GM21381 (cell line): ENCODE data around the gene C6orf15.

Source experiments
- ATAC-seq: cut with Tn5 transposase; IDR thresholded peaks from one replicate; pipeline ENCODE4 v1.9.1; 2021; ENCODE audit warnings: mild to moderate bottlenecking, moderate library complexity; ENCODE audit not compliant: unreplicated experiment

C6orf15 gene

GRCh38 chr6:31131595-31131994 is 19.2 kb upstream of the C6orf15 start:
- ATAC-seq, result no peak

GRCh38 chr6:31130751-31131150 is 18.4 kb upstream of the C6orf15 start:
- no peak for ATAC-seq

- ATAC-seq, result no peak
Observed at GRCh38 chr6:31129130-31129529, 16.8 kb upstream of the C6orf15 start.

GRCh38 chr6:31128093-31128676 is 15.8 kb upstream of the C6orf15 start:
- ATAC-seq, result no peak

DNA sequence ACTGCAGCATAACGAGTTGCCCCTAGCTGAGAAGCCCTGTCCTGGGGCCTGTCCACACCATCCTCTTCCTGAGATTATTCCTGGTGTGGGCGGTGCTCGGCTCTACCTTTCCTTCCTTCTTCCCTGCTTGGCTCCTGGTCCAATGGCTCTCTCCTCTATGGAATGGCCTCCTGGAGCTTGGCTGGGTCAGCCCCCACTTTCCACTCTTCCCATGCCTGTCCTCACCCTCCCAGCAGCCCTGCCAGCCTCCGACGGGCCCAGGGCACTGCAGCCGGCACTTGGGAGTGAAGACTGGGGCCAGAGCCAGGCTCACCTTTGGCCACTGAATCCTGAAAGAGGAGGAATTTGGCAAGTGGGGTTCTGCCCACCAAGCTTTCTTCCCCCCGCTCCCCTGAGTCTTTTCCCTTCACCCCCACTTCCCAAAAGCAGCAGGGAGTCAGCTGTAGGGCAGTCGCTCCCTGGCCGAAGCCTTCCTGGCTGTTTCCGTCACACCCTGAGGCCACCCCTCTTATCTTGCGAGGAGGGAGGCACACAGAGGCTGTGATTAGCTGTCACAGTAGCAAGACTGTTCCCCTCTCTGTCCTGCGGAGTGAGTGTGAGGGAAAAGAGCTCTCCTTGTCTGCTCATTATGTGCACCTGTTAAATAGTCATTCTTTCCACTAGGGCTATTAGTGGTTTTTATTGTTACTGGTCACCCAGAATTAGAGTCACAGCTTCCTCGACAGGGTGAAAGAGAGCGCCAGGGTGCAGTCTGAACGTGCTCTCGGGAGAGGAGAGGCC is 14.2 kb upstream of the C6orf15 start:
- no peak for ATAC-seq

GRCh38 chr6:31125586-31126363 is 13.4 kb upstream of the C6orf15 start:
- ATAC-seq, result no peak

DNA sequence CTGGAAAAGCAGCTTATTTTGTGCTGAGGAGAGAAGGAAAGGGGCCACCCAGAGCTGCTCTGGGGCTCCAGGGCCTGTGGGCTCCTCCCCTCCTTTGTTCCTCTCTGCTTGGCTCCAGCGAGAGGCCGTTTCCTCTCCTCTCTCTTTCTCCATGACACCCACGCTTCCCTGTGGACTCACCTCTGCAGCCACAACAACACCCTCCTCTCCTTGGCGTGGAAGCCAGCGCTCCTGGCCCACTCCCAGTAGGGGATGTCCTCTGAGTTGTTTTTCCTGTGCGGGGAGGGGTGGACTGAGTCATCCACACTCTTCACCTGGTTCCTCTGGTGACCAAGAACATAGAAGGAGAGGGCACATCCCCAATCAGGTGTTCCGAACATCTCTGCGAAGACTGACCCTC is 12.8 kb upstream of the C6orf15 start:
- no peak for ATAC-seq

- ATAC-seq, result no peak
Observed at GRCh38 chr6:31122791-31123706, 10.7 kb upstream of the C6orf15 start.

GRCh38 chr6:31121131-31121790 is 8.9 kb upstream of the C6orf15 start:
- no peak for ATAC-seq

DNA sequence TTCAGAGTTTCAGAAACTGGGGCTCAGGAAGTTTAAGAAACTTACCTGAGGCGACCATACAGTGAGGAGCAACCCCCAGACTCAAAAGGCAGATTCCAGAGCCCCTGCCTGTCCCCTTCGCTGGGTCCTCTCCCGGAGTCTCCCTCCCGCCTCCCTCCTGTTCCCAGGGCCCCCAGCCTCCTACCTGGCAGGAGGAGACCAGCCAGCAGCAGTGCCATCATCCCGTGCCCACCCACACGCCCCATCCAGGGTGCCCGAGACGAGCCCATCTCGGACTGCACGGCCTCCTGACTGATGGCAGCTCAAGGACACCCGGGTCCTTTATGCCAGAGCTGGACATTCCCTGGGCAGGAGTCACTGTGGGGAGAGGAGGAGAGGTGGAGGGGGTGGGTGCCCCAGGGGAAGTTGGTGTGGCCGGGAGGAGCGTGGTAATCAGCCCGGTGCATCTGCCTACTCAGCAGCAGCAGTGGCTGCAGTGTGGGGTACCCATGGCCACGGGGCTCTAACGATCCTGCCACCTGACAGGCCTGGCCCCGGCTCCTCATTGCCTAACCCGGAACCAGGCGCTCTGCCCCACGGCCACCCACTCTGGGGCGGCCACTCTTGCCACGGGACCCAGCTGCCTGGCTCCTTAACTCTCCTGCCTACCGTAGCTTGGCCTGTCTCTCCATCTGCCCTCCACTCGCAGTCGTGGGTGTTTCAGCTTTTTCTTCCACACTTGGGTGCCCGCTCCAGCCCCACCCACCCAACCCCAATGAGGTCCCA is 8.0 kb upstream of the C6orf15 start, which contains the start of gene CDSN:
TSS of gene CDSN (minus strand) at position 296 of the 765 bp plus-strand sequence. CDS start at position 269, 27 bp downstream.
- no peak for ATAC-seq

- ATAC-seq, result no peak
Observed at GRCh38 chr6:31118178-31118577, 5.8 kb upstream of the C6orf15 start.

GRCh38 chr6:31116661-31117385 is 4.4 kb upstream of the C6orf15 start:
- ATAC-seq, result no peak

DNA sequence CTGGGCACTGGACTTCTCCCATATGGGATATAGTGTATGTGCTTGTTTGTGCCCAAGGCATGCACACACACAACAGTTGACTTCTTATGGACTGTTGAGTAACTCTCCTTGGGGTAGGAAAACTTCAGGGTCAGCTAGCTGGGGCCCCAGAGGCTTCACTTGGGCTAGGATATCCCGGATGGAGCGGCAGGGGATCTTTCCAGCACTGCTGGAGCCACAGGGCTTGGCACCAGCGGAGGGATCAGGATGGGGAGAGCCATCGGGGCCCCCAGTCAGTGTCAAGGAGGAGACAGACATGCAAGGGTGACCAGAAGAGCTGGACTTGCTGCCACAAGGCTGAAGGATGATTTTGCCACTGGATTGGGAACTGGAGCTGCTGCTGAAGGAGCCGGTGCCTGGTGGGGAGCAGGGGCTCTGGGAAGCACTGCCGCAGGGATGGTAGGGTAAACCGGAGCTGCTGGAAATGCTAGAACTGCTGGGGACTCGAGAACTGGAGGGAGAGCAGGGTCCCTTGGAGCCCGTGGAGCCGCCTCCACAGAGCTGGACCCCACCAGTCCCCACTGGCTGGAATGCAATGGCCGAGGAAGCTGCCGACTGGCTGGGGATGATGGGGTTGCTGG is 3.7 kb upstream of the C6orf15 start:
- ATAC-seq, result no peak

- ATAC-seq, result no peak
Observed at GRCh38 chr6:31114970-31115849, 2.8 kb upstream of the C6orf15 start.

- no peak for ATAC-seq
Observed at GRCh38 chr6:31114541-31114878, 2.1 kb upstream of the C6orf15 start, which contains the start of gene PSORS1C1. PSORS1C1 (plus strand) TSS chr6:31114800; CDS start chr6:31129633, 14,833 bp downstream.

DNA sequence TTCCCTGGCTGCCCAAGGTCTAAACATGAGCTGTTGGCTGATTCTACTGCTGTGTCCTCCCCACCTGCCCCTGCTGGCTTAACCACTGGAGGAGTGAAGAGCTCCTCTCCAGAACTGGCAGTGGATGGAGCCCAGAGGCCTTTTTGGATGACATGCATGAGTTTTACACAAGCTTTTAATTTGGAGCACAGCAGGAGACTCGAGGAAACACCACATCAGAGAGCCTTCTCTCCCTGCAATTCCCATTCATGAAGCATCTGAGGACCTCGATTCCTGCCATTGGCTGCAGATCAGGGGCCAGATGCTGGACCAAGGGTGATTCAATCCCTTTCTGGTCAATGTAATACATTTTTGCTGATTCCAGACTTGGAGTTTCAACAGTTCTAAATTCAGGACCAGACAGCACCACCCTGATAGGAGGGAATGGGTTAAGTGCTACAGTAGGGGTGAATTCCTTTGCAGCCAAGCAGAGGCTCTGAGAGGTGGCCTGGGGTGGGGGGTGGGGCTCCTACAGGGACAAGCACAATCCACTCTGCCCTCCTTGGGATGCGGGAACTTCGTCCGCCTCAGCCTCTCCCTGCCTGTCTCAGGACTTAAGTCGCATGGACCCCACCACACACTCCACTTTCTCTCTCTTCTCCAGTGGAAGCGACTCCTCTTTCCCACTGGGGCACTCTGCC is 1.6 kb upstream of the C6orf15 start:
- ATAC-seq, result no peak

DNA sequence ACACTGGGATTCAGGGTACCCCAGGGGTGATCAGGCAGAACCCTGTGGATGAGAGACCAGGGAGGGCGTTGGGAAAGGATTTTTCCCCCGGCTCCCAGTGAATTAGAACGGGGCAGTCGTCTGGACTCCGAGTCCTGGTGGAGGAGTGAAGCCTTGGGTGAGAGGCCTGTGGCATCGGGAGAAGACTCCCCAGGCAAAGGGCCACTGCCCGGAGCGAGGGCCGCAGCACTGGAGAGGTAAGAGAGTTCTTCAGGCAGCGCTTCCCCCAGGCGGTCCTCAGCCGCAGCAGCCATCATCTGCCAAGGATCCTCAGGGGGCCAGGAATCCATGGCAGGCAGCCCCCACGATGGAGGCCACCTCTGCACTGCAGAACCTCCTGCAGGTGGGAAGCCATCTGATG is 663 bp downstream of the C6orf15 start:
- ATAC-seq, result no peak
